SHP77 treated with DMSO at 0.1 percent for 48 hours (cell line): Measurements from ENCODE around the gene ZBED4.
A peak's percentile ranks its signal among the peaks of the same experiment; 100 is the strongest.
"Not testable (repeated sequence)": the region's sequence is repeated elsewhere in the genome, so short reads cannot be mapped to it uniquely, and the experiment has no call there.

ENCODE experiments used
- DNase-seq: peaks from one replicate; lab custom pipeline; 2025; lab: John Stamatoyannopoulos, UW

ZBED4 gene

GRCh38 chr22:49852898-49853894 is at the start of gene ZBED4:
ZBED4 (plus strand) TSS chr22:49853844; CDS start chr22:49883663, 29,819 bp downstream.
- peak; percentile 76 for DNase-seq

- no peak for DNase-seq
These were observed 46.5 kb upstream of the ZBED4 start for GRCh38 chr22:49807129-49807528.

GRCh38 chr22:49807780-49808708 is 45.6 kb upstream of the ZBED4 start:
- no peak for DNase-seq

- DNase-seq, result no peak
These were observed 43.2 kb upstream of the ZBED4 start for GRCh38 chr22:49810363-49811019.

- DNase-seq, result no peak
These were observed 42.4 kb upstream of the ZBED4 start for GRCh38 chr22:49811020-49811791.

- DNase-seq, result no peak
These were observed 40.8 kb upstream of the ZBED4 start for GRCh38 chr22:49812838-49813237.

GRCh38 chr22:49814164-49814686 is 39.4 kb upstream of the ZBED4 start:
- DNase-seq, result no peak

- no peak for DNase-seq
These were observed 38.8 kb upstream of the ZBED4 start for GRCh38 chr22:49814856-49815255.

- no peak for DNase-seq
These were observed 38.0 kb upstream of the ZBED4 start for GRCh38 chr22:49815641-49816091.

- DNase-seq, result no peak
These were observed 36.3 kb upstream of the ZBED4 start for GRCh38 chr22:49817359-49817758.

- DNase-seq, result no peak
These were observed 32.7 kb upstream of the ZBED4 start for GRCh38 chr22:49820984-49821383.

GRCh38 chr22:49821741-49822140 is 31.9 kb upstream of the ZBED4 start:
- DNase-seq, result not testable (repeated sequence)

GRCh38 chr22:49823289-49824045 is 30.2 kb upstream of the ZBED4 start:
- no peak for DNase-seq

- no peak for DNase-seq
These were observed 29.3 kb upstream of the ZBED4 start for GRCh38 chr22:49824185-49824925.

- DNase-seq, result no peak
These were observed 28.7 kb upstream of the ZBED4 start for GRCh38 chr22:49824936-49825335.

- DNase-seq, result no peak
These were observed 28.2 kb upstream of the ZBED4 start for GRCh38 chr22:49825436-49825835.

GRCh38 chr22:49825944-49826602 is 27.6 kb upstream of the ZBED4 start:
- DNase-seq, result no peak

GRCh38 chr22:49826603-49827270 is 26.9 kb upstream of the ZBED4 start:
- DNase-seq, result no peak
